ENCODE measurements around the gene MPLKIP. TPM values are rescaled to one million over a fixed set of nuclear protein-coding genes. Genes with fewer than 3 reads are reported as not detected.
"Not testable (repeated sequence)": the region's sequence is repeated elsewhere in the genome, so short reads cannot be mapped to it uniquely, and the experiment has no call there.

MPLKIP gene
- 45.0 and 90.1 TPM in 2 replicates for total RNA-seq (2014; rRNA removed; shearing (Covaris generic))

- peak; percentile 88 for DNase-seq (ENCODE audit: low spot score)
These were observed at the start of gene MPLKIP, which contains the start of gene SUGCT for GRCh38 chr7:40134428-40135316. Gene MPLKIP (minus strand): TSS chr7:40134622. CDS start chr7:40134567, 55 bp downstream. Gene SUGCT (plus strand): TSS chr7:40135005.

DNA sequence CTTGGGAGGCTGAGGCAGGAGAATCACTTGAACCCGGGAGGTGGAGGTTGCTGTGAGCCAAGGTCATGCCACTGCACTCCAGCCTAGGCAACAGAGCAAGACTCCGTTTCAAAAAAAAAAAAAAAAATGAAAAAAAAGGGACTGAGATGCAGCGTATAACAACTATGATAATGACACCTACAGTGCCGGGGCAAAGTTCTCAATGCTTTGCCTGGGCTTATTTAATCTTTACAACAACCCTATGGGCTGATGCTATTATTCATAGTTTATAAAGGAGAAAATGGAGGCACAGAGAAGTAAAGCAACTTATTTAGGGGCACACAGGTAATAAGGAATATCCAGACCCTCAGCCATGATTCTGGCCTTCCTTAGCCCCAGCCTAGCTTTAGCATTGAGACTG, 48.0 kb upstream of the MPLKIP start:
- DNase-seq (ENCODE audit: low spot score) = no peak

DNA sequence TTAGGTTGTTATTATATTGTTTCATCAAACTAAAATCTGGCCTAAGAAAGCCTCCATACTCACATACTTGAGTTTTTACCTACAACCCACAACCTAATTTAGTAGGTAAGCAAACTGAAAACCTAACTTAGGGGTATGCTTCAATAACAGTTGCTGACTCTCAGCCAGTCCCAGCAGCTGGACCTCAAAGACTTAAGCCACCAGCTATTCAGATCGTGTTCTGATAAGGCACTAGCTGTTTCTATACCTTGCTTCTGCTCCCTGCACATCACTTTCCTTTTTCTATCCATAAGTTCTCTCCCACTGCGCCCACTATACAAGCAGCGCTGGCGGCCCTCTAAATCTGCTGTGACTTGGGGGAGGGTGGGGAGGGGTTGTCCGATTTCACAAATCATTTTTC, 42.6 kb upstream of the MPLKIP start:
- DNase-seq (ENCODE audit: low spot score) = no peak

GRCh38 chr7:40175725-40176510, 41.5 kb upstream of the MPLKIP start:
- peak; percentile 38 for DNase-seq (ENCODE audit: low spot score)

DNA sequence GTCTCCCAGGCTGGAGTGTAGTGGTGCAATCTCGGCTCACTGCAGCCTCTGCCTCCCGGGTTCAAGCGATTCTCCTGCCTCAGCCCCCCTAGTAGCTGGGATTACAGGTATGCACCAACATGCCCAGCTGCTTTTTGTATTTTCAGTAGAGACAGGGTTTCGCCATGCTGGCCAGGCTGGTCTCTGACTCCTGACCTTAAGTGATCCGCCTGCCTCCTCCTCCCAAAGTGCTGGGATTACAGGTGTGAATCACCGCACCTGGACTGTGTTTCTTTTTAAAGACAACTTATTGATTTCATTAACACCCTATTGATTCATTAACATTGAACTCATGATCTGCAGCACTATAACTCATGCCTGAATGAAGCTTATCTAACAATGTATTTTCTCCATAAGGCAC, 40.8 kb upstream of the MPLKIP start:
- DNase-seq (ENCODE audit: low spot score) = not testable (repeated sequence)

DNA sequence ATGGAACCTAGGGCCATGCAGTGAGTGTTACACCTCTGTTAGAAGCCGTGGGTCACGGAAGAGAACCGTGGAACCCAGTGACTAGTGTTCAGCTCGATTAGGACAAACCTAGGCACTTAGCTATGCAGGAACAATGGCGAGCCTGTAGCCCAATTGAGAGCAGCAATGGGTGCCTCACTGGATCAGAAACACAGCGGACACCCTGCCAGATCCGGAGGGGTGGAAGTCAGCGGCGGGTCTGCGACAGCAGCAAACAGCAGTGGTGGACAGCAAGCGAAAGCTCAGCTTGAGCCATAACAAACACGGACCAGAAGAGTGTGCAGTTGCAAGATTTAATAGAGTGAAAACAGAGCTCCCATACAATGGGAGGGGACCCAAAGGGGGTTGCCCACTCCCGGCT, 38.7 kb upstream of the MPLKIP start:
- not testable (repeated sequence) for DNase-seq (ENCODE audit: low spot score)

DNA sequence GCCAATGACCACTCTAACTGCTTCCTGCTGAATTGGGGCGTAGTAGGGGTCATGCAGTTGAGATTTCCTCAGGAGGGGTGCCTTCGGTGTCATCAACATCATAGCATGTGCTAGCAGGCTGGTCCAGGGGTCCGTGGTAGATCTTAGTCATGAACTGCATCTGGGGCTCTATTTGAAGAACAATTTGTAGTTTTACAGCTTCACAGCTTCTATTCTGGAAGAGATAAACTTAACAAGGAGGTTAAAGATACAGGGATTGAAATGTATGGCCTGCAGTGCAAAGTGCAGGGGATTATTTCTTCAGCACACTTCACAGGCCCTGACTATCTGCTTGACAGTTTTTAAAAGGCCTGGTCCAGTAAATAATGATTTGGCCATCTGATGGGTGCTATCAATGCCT, 33.8 kb upstream of the MPLKIP start:
- not testable (repeated sequence) for DNase-seq (ENCODE audit: low spot score)

GRCh38 chr7:40167291-40167690, 32.9 kb upstream of the MPLKIP start:
- DNase-seq (ENCODE audit: low spot score) = no peak

DNA sequence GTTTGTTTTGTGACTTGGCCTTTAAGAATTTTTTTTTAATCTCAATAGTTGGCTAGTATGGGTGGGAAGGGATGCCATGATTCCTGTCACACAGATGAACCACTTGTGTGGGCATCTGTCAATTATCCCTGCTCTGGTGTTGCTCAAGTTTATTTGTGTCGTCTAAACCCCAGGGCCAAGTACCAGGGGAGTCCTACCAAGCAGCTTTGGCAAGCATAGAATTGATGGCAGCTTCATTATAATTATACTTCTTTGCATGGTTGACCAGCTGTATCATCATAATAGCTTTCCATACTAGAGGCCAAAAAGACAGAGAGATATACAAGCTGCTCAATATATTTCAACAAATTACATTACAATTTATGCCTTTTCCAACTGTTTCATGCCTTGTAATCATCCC, 30.8 kb upstream of the MPLKIP start:
- no peak for DNase-seq (ENCODE audit: low spot score)

DNA sequence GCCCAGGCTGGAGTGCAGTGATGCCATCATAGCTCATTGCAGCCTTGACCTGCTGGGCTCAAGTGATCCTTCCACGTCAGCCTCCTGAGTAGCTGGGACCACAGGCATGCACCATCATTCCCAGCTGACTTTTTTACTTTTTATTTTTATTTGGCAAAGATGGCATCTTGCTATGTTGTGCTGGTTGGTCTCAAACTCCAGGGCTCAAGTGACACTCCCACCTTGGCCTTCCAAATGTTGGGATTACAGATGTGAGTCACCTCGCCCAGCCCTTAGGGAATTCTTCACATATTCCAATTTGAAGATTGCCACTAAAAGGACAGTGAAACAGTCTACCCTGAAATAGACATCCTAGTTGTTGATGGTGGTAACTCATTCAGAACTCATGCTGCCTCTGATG, 28.1 kb upstream of the MPLKIP start:
- no peak for DNase-seq (ENCODE audit: low spot score)

DNA sequence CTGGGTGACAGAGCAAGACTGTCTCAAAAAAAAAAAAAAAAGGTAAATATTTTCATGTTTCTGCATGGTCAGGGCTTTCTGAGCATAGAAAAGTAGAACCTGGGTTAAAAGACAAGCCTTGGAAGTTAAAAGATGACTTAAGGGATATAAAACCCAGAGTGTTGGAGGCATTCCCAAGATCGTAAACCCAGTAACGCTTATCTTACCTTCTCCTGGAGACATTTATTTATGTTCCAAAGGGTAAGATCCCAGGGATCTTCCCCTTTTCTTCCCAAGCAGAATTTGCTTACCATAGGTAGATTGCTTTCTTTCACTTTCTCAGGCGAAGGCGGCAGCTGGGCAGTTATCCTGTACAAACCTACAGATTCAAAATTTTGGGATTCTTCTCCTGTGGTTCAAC, 22.6 kb upstream of the MPLKIP start:
- DNase-seq (ENCODE audit: low spot score) = no peak

DNA sequence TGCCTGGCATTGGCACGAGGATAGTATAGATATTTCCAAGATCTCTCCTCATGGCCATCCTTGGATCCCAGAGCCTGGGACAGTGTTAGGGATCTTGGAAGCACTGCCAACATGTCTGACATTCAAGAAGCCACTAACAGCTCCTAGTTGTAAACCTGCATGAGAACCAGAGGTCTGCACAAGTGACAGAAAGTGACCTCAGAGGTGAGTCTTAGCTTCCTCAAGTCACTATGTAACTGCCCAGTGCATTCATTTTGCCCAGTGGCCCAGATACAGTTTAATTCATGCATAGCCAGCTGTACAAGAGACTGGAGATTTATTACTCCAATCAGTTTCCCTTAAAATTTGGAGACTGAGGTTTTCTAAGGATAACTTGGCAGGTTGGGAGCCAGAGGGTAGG, 17.1 kb upstream of the MPLKIP start:
- DNase-seq (ENCODE audit: low spot score) = no peak

GRCh38 chr7:40148671-40149070, 14.2 kb upstream of the MPLKIP start:
- DNase-seq (ENCODE audit: low spot score) = no peak

DNA sequence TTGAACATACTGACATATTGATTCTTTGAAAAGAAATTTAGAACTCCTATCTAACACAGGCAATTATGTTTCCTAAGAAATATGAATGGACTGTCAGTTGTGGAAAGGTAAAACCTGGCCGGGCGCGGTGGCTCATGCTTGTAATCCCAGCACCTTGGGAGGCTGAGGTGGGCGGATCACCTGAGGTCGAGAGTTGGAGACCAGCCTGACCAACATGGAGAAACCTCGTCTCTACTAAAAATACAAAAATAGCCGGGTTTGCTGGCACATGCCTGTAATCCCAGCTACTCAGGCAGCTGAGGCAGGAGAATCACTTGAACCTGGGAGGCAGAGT, 13.8 kb upstream of the MPLKIP start:
- not testable (repeated sequence) for DNase-seq (ENCODE audit: low spot score)

DNA sequence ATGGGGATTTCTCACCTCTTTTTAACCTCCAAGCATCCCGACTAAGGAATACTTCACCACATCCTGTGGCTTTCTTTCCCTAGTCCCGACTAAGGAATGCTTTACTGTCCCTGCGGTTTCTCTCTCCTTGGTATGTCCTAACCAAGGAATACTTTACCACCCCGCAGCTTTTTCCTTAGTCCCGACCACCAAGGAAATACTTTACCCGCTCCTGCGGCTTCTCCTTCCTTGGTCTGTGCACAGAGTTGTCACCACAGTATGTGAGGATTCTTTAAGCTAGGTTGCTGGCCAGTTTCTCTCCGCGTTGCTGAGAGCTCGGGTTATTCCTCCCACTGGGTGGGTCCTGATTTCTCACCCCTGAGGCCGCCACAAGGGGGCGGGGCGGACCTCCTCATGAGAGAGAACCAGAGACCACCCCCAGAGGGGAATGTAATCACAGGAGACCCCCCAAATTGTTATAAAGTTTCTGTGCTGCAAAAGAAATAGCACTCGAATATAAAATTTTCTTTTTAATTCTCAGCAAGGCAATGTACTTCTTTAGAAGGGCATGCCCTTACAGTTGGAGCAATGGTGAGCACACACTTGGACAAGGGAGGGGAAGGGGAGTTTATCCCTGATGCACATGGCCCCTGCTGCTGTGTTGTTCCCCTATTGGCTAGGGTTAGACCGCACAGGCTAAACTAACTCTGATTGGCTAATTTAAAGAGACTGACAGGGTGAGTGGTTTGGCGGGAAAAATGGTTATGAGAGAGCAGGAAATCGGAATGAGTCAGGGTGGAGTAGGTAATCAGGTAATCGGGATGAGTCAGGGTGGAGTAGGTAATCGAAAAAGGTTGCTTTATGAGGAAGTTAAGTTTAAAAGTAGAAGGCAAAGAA, 13.2 kb upstream of the MPLKIP start:
- peak; percentile 73 for DNase-seq (ENCODE audit: low spot score)

- not testable (repeated sequence) for DNase-seq (ENCODE audit: low spot score)
These were observed 11.2 kb upstream of the MPLKIP start for GRCh38 chr7:40145596-40146130.

- not testable (repeated sequence) for DNase-seq (ENCODE audit: low spot score)
These were observed 7.5 kb upstream of the MPLKIP start for GRCh38 chr7:40141916-40142315.

DNA sequence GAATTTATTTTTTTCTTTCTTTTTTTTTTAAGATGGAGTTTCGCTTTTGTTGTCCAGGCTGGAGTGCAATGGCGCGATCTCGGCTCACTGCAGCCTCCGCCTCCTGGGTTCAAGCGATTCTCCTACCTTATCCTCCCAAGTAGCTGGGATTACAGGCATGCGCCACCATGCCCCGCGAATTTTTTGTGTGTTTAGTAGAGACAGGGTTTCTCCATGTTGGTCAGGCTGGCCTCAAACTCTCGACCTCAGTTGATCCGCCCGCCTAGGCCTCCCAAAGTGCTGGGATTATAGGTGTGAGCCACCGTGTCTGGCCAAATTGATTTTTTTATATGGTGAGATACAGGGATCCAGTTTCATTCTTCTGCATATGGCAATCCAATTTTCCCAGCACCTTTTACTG, 5.5 kb upstream of the MPLKIP start:
- DNase-seq (ENCODE audit: low spot score) = not testable (repeated sequence)

GRCh38 chr7:40138973-40139372, 4.6 kb upstream of the MPLKIP start:
- no peak for DNase-seq (ENCODE audit: low spot score)

DNA sequence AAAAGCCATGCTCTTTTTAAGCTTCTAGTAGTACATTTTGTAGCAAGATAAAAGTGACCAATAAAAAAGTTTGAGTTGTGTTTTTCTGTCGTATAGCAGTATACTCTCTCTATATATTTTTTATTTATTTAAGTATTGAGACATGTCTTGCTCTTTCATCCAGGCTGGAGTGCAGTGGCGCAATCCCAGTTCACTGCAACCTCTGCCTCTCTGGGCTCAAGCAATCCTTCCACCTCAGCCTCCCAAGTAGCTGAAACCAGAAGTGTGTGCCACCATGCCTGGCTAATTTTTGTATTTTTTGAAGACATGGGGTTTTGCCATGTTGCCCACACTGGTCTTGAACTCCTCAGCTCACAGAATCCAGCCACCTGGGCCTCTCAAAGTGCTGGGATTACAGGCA, 3.1 kb upstream of the MPLKIP start:
- DNase-seq (ENCODE audit: low spot score) = no peak

- DNase-seq (ENCODE audit: low spot score) = no peak
These were observed 842 bp upstream of the MPLKIP start for GRCh38 chr7:40135317-40135610.

Data from H4 (cell line).